Endothelial cell of umbilical vein (primary cell): ENCODE measurements around the gene DERL3.

Source experiments
- EZH2 ChIP-seq: IDR thresholded peaks from 2 replicates; pipeline ENCODE4 v1.6.1; 2012; ENCODE audit warnings: borderline replicate concordance, low read depth, mild to moderate bottlenecking, moderate library complexity, low read length, inconsistent platforms; ENCODE audit not compliant: severe bottlenecking
- TF ChIP-seq, protein P1 (sequence below), 2 donors: IDR thresholded peaks; 1 replicate in 1 of 2; 2 replicates in 1 of 2; pipeline ENCODE4 v1.5.1; 2011; ENCODE audit warnings: low read length in 2 of 2, mild to moderate bottlenecking in 2 of 2, moderate library complexity in 2 of 2, control low read depth in 1 of 2, inconsistent platforms in 1 of 2, low read depth in 1 of 2; ENCODE audit not compliant: insufficient read depth in 1 of 2; ENCODE audit errors: extremely low read depth in 1 of 2

GRCh38 chr22:23858484-23858815 lies 19.6 kb upstream of the DERL3 start:
- no peak for TF ChIP-seq EZH2
- TF ChIP-seq, protein P1, sequence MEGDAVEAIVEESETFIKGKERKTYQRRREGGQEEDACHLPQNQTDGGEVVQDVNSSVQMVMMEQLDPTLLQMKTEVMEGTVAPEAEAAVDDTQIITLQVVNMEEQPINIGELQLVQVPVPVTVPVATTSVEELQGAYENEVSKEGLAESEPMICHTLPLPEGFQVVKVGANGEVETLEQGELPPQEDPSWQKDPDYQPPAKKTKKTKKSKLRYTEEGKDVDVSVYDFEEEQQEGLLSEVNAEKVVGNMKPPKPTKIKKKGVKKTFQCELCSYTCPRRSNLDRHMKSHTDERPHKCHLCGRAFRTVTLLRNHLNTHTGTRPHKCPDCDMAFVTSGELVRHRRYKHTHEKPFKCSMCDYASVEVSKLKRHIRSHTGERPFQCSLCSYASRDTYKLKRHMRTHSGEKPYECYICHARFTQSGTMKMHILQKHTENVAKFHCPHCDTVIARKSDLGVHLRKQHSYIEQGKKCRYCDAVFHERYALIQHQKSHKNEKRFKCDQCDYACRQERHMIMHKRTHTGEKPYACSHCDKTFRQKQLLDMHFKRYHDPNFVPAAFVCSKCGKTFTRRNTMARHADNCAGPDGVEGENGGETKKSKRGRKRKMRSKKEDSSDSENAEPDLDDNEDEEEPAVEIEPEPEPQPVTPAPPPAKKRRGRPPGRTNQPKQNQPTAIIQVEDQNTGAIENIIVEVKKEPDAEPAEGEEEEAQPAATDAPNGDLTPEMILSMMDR (IDR thresholded peaks at IDR 0.05; ENCODE audit: extremely low read depth in 1 of 2, insufficient read depth in 1 of 2, low read depth in 1 of 2, low read length in 2 of 2): no peak
